HG02973 (cell line): ENCODE measurements around the gene TEN1.

Experiments
- ATAC-seq: cut with Tn5 transposase; IDR thresholded peaks from one replicate; pipeline ENCODE4 v1.9.1; 2021; ENCODE audit warnings: moderate library complexity; ENCODE audit not compliant: unreplicated experiment

TEN1 gene

GRCh38 chr17:75976175-75976848, 2.7 kb upstream of the TEN1 start:
- ATAC-seq, result no peak

GRCh38 chr17:75979705-75980187, 706 bp downstream of the TEN1 start:
- ATAC-seq, result no peak

- no peak for ATAC-seq
Measured at GRCh38 chr17:75980188-75981018, 1.4 kb downstream of the TEN1 start.

GRCh38 chr17:75981019-75981615, 2.1 kb downstream of the TEN1 start:
- ATAC-seq, result no peak

DNA sequence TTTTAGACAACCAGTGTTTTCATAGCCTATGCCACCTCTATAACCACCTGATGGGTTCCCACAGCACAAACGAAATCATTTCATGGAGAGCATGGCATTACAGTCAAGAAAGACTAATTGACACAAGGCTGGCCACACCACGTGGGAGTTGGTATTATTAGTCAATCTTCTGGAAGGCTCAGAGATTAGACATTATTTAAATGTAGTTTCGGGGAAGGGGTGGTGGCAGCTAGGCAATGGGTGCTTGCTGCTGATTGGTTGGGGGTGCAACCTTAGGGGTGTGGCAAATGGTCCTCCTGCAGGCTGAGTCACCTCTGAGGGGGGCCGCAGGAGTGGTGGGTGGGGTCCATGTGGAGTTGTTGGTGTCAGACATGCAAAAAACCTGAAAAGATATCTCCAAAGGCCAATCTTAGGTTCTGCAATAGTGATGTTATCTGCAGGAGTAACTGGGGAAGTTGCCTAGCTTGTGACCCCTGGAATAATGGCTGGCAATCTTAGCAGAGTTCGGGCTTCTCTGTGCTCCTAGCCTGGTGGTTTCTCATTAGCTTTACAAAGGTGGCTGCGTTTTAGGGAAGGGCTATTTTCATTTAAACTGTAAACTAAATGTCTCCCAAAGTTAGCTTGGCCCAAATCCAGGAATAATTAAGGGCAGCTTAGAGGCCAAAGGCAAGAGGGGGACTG, 4.6 kb downstream of the TEN1 start:
- no peak for ATAC-seq

- ATAC-seq, result no peak
Measured at GRCh38 chr17:75985986-75986385, 6.9 kb downstream of the TEN1 start.

GRCh38 chr17:75987041-75987440, 8.0 kb downstream of the TEN1 start:
- no peak for ATAC-seq

DNA sequence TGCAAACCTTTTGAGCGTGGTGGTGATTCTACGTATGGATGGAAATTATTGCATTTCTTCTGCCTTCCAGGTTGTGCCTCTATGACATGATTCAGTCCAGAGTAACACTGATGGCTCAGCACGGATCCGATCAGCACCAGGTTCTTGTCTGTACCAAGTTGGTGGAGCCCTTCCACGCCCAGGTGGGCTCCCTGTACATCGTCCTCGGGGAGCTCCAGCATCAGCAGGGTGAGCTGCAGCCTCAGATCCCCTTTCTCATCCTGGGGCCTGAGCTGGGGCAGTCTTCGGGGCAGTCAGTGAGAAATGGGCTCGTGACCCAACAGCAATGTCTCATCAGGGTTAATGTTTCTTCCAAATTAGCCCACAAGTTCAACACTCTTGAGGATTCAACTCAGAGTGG, 12.4 kb downstream of the TEN1 start:
- no peak for ATAC-seq

GRCh38 chr17:75994802-75995370, 15.8 kb downstream of the TEN1 start:
- ATAC-seq, result no peak

DNA sequence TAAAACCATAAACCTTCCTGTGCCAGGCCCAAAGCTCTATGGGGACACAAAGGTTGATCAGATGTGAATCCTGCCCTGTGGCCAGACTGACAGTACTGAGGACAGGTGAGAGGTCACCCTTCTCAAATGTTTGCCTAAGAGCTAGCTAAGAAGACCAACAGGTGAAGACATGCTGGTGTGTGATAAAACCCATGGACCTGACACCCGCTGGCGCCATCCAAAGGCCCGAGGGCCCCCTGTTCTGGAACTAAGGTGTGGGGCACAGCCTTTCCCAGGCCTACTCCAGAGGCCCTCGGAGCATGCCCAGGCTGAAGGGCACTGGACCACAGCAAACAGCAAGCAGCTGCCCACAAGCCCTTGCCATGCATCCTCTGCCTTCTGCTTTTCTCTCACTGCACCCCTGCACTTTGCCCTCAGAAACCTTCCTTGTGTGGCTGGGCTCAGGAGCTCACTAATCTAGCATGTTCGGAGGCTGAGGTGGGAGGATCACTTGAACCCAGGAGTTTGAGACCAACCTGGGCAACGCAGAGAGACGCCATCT, 16.4 kb downstream of the TEN1 start:
- ATAC-seq, result no peak

GRCh38 chr17:75996665-75997590, 17.9 kb downstream of the TEN1 start:
- no peak for ATAC-seq

DNA sequence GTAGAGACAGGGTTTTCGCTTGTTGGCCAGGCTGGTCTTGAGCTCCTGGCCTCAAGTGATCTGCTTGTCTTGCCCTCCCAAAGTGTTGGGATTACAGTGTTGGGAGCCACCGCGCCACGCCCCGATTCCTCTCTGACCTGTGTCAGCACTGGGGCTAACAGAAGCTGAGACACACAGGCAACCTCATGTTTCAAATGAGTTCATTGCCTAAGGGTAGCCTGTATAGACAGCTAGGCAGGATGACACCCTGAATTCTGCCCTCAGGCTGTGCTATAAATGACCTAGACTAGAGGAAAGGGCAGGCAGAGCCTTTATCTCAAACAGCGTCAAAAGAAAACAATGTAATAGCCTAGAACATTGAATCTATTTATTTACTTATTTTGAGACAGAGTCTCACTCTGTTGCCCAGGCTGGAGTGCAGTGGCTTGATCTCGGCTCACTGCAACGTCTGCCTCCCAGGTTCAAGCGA, 19.3 kb downstream of the TEN1 start:
- ATAC-seq, result no peak

DNA sequence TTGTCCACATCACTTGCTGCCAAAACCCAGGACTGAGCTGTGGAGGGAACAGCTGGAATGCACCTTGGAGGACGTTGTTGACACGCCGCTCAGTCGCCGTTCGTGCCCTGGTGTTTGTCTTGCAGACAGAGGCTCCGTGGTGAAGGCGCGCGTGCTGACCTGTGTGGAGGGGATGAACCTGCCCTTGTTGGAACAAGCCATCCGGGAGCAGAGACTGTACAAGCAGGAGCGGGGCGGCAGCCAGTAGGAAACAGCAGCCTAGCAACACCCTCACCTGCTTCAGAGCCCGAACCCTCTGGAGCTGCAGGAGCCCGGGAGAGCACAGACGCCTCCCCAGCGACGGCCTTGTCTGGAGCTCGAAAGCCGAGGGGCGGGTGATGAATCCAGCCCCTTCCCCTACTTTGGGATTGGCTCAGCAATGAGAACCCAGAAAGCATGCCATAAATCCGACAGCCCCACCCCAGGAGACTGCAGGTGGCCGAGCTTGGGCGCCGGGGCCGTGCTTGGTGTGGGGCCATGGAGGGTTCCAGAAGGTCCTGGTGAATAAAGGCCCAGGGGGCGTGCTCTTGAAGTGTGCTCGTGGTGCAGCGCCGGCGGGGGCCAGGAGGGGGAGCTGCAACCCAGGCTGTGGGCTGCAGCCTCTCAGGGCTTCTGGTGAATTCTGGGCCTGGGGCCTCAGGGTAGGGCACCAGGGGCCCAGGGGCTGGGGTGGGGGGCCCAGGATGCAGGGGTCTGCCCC, 21.1 kb downstream of the TEN1 start:
- ATAC-seq, result no peak

- no peak for ATAC-seq
Measured at GRCh38 chr17:76000755-76001521, 21.9 kb downstream of the TEN1 start, which contains the start of gene CDK3. Gene CDK3 (plus strand): TSS chr17:76000855. CDS start chr17:76001426, 571 bp downstream.

- no peak for ATAC-seq
Measured at GRCh38 chr17:76002100-76002499, 23.1 kb downstream of the TEN1 start.

DNA sequence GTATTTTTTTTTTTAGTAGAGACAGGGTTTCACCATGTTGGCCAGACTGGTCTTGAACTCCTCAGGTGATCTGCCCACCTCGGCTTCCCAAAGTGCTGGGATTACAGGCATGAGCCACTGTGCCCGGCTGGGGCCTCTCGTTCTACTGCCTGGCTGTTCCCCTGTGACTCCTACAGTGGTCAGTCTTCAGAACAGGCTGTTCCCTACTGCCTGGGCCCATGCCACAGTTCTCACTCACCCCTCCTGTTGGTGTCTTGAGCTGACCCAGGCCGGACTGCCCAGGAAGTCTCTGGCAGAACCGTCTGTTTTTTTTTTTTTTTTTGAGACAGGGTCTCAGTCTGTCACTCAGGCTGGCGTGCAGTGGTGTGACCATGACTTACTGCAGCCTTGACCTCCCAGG, 24.9 kb downstream of the TEN1 start:
- ATAC-seq, result no peak

GRCh38 chr17:76004750-76005262, 25.8 kb downstream of the TEN1 start:
- ATAC-seq, result no peak
